Femur (tissue), 1 donor: ENCODE data around the gene SH3RF1.

Source experiments
- DNase-seq: peaks from one replicate; pipeline ENCODE4 v3.0.0-alpha.2; 2017

SH3RF1 gene

GRCh38 chr4:169127314-169127713 is 143.4 kb downstream of the SH3RF1 start:
- no peak for DNase-seq

DNA sequence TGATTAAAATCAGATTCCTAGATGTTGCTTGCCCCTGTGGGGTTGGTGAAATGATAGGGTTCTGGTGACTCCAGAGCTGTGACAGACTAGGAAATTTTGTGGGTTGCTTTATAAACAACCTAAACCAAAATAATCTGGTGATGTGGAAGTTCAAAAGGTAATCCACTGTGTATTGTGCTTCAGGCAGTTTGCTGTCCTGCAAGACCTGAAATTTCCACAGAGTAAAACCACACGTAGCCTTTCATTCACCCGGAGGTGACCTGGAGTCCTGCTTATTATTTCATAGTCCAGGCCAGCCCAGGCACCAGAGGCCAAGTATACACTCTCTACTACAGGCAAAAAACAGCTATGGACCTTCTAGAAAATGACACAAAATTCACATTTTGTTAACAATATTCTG is 146.1 kb downstream of the SH3RF1 start:
- peak; percentile 37 for DNase-seq

GRCh38 chr4:169122422-169122821 is 148.3 kb downstream of the SH3RF1 start:
- DNase-seq = no peak

- DNase-seq = no peak
Observed at GRCh38 chr4:169121861-169122382, 148.8 kb downstream of the SH3RF1 start.

- DNase-seq = no peak
Observed at GRCh38 chr4:169120624-169121023, 150.1 kb downstream of the SH3RF1 start.

GRCh38 chr4:169119536-169119935 is 151.2 kb downstream of the SH3RF1 start:
- no peak for DNase-seq

DNA sequence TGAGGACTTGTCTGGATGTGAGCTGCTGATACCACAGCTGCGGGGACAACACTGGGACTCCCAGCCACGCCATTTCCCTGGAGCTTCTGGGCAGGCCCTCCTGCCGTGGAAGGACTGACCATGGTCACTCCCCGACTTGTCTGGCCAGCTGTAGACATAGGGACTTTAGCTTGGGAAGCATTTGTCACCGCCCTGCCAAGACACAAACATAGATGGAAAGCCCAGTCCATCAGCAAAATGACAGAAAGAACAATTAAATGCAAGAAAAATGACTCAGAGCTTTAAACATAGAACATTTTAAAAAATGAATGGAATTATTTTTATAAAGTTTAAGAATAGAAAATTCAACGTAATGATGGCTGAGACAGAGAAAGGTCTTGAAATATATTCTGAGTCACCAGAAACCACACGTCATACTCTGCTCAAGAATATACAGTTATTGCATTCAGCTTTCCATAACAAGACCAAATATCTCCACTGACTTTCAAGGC is 153.1 kb downstream of the SH3RF1 start:
- DNase-seq = no peak

GRCh38 chr4:169116270-169116901 is 154.4 kb downstream of the SH3RF1 start:
- DNase-seq = no peak

- DNase-seq = no peak
Observed at GRCh38 chr4:169115897-169116254, 154.9 kb downstream of the SH3RF1 start.

- DNase-seq = no peak
Observed at GRCh38 chr4:169115144-169115896, 155.4 kb downstream of the SH3RF1 start.

- no peak for DNase-seq
Observed at GRCh38 chr4:169114341-169114974, 156.3 kb downstream of the SH3RF1 start.

GRCh38 chr4:169110633-169111032 is 160.1 kb downstream of the SH3RF1 start:
- DNase-seq = no peak

GRCh38 chr4:169109035-169109675 is 161.6 kb downstream of the SH3RF1 start:
- no peak for DNase-seq

DNA sequence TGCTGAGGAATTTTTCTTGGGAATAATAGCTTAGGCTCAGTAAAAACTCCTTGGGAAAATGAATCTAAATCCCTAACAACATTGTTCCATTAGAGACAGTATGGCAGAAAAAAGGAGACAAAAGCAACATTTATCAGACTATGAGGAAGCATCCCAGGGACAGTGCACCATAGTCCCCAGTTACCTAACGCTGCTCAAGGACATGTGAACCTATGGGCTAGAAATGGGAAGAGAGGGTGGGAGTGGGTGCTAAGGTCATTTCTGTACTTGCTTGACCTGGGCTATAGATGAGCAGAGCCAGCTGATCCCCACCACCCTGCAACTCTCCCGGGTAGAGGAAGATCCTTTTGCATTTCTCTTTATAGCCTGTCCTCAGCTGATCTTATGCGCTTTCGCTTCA is 162.5 kb downstream of the SH3RF1 start:
- no peak for DNase-seq

GRCh38 chr4:169107528-169107927 is 163.2 kb downstream of the SH3RF1 start:
- no peak for DNase-seq

DNA sequence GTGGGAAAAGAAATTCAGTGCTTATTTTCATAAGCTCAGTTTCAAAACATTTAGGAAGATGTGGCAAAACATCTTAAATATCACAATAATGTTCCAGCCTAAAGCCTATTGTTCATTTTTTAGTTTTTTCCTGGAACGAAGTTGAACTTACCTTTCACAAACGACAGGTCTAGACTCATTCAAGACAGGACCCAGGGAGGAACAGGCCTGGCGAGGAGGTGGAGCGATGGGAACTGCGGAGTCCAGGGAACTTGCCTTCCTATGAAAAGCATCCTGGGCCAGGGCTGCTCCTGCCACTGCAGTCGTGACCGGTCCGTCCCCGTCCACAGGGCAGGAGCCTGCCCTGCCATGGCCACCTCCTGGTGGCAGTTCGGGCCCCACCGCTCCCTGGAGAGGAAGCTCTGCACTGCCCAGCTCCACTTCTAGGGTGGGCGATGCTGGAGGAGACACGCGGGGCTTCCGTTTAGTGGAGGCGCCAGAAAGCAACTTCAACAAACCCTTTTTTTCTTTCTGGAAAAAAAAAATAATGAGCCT is 164.0 kb downstream of the SH3RF1 start:
- no peak for DNase-seq

DNA sequence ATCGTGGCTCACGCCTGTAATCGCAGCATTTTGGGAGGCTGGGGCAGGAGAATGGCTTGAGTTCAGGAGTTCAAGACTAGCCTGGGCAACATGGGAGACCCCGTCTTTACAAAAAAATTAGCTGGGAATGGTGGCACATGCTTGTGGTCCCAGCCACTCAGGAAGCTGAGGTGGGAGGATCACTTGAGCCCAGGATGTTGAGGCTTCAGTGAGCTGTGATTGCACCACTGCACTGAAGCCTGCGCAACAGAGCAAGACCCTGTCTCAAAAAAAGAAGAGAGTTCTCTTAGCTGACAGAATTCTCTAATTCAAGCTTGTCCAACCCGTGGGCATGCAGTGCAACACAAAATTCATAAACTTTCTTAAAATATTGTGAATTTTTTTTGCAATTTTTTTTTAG is 165.1 kb downstream of the SH3RF1 start:
- DNase-seq = no peak

DNA sequence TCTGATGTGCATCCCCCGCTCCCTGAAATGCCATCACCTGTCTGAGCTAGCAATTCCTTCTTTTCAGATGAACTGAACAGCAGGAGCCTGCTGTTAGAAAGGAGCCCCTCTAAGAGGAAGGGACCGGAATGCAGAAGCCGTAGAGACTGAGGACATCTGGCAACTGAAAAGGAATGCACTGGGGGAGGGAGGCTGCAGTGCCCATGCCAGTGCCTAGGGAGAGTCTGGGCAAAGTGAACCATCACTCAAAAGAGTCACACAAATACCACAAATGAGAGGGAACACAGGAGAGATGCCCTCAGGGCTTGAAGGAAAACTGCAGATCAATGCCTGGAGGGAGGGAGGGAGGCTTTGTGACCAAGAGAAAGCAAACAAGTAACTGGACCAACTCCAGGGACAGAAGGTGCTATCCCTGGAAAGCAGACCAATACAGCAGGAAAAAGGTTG is 166.8 kb downstream of the SH3RF1 start:
- no peak for DNase-seq

DNA sequence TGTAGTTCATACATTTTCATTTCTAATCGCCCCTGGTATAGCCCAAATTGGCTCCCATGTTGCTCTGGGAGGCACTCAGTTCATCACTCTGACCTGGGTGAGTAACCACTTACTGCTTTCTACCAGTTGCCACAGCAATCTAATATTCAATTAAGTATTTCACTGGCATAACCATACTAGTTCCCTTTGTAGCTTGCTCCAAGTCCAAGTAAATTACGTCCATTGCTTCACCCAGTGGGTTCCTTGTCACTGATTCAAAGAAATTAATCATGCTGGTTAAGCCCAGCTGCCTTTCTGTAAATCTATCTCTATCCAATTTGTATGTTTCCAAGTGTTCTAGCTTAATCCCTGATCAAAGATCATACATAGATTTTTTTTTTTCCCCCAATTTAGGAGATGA is 168.7 kb downstream of the SH3RF1 start:
- DNase-seq = no peak

DNA sequence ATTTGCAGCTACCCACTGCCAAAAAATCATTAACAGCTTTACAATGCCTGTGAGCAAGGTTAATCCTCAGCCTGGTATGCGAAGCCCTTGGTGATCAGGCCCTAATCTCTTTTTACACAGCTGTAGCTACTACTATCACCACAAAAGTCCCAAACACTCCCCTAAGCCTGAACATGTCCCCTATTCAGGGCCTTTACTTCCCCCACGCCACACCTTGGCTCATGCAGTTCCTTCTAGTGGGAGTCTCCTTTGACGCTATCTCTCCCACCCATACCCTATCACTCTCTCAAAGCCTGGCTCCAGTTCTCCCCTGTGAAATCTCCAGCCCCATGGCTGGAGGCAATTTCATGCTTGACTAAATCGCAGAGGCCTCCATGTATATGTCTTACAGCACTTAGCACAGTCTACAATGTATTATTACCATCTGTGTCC is 170.1 kb downstream of the SH3RF1 start:
- no peak for DNase-seq

DNA sequence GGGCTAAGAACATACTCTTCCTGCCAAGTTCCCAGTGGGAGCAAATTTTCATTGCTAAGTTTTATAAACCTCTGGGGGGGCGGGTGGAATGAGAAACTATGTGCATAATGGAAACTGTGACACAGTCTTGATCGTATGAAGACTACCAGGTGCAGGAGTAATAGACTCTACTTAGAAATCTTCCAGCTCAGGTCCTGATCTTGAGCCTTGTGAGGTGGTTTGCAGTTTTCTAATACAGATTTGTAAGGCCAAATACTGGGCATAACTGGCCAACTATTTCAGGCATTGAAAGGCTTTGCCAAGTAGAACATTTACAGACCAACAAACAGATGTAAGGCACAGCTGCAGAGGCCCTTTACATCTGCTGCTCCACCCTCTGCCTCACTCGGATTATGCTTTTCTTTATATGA is 171.0 kb downstream of the SH3RF1 start:
- peak; percentile 81 for DNase-seq

DNA sequence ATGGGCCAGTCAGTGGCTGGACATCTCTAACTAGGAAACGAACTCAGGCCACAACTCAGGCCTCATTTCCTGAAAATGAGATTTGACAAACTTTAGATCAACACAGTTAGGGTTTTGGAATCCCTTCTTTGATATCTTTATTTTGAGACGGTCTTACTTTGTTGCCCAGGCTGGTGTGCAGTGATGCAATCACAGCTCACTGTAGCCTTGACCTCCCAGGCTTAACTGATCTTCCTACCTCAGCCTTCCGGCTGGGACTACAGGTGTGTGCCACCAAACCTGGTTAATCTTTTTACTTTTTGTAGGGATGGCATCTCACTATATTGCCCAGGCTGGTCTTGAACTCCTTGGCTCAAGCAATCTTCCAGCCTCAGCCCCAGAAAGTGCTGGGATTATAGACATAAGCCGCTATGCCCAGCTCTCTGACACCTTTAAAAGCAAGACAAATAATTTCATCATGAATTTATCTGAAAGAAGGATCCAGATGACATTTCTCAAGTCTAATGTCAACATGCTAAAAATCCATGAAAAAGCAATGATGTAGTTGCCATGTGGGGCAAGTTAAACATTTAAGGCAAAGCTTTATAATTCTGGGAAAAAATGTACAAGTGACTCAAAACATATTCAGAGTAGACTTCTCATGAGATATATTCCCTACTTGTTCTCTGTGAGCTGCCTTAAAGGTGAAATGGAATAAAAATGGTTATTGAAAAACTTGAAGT is 171.6 kb downstream of the SH3RF1 start:
- DNase-seq = no peak
